ENCODE measurements around the gene LGI2.

The LGI2 gene

DNA sequence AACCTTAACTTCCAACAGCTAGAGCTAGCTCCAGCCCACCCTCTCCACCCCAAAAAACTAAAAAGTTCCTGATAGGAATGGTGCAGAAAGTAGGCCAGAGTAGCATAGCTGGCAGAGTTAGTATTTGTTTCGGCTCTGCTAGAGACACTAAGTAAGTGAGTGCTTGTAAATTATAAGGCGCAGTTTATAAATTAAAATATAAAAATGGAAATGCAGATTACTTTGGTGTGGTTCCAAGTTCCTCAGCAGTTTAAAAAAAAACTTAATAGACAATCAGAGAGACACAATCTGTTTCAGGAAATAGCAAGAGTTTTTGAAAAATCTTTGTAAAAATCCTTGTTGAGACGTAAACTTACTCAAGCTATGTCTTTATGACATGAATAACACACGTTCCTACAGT lies 2.8 kb upstream of the LGI2 start:
- Mint-ChIP-seq H3K9me3 (peaks cover 12% of the 10 kb centered on the region), H3K4me3 (no peak overlapping the region), H3K27me3 (ENCODE audit: low read depth, poor library complexity) (peaks cover 61% of the 10 kb centered on the region), H3K4me1 (peaks cover 26% of the 10 kb centered on the region), H3K27ac (no peak overlapping the region), H3K36me3 (ENCODE audit: low read depth) (no peaks in the 10 kb centered on the region)
- DNase-seq: no peak
- TF ChIP-seq, protein P1, sequence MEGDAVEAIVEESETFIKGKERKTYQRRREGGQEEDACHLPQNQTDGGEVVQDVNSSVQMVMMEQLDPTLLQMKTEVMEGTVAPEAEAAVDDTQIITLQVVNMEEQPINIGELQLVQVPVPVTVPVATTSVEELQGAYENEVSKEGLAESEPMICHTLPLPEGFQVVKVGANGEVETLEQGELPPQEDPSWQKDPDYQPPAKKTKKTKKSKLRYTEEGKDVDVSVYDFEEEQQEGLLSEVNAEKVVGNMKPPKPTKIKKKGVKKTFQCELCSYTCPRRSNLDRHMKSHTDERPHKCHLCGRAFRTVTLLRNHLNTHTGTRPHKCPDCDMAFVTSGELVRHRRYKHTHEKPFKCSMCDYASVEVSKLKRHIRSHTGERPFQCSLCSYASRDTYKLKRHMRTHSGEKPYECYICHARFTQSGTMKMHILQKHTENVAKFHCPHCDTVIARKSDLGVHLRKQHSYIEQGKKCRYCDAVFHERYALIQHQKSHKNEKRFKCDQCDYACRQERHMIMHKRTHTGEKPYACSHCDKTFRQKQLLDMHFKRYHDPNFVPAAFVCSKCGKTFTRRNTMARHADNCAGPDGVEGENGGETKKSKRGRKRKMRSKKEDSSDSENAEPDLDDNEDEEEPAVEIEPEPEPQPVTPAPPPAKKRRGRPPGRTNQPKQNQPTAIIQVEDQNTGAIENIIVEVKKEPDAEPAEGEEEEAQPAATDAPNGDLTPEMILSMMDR (IDR thresholded peaks at IDR 0.05): no peak

- Mint-ChIP-seq H3K4me3 (peak overlapping the region; percentile 86), H3K36me3 (ENCODE audit: low read depth) (no peaks in the 10 kb centered on the region), H3K27me3 (ENCODE audit: low read depth, poor library complexity) (peaks cover 74% of the 10 kb centered on the region), H3K4me1 (peaks cover 31% of the 10 kb centered on the region), H3K27ac (no peak overlapping the region), H3K9me3 (peaks cover 12% of the 10 kb centered on the region)
- DNase-seq: no peak
- TF ChIP-seq, protein P1 (IDR thresholded peaks at IDR 0.05): no peak
These were observed 1.4 kb upstream of the LGI2 start for GRCh38 chr4:25032126-25032525.

DNA sequence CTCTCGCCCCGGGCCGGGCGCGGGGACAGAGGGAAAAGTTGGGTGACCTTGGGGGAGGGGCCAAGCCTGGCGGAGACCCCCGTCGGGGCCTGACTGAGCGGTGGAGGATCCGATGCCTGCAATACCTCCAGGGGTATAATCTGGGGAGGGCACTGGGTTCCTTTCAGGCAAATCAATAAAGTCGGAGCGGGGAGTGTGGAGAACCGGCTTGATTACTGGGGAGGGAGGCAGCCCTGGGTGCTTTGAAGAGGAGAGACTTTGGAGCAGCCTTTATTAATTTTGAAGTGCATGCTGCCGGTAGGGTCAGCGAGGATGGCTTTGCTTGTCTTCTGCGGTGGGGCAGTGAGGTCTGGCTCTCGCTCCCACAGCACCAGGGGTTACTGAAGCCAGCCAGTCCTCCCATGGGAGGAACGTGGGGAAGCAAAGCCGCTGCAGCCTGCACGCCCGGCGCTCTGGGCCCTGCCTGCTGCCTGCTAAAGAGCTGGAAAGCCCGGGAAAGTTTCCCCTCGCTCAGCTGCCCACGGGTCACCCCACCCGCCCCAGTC lies 403 bp upstream of the LGI2 start:
- Mint-ChIP-seq H3K27ac (no peak overlapping the region), H3K36me3 (ENCODE audit: low read depth) (no peaks in the 10 kb centered on the region), H3K4me3 (peak overlapping the region; percentile 86), H3K27me3 (ENCODE audit: low read depth, poor library complexity) (peaks cover 73% of the 10 kb centered on the region), H3K9me3 (peaks cover 12% of the 10 kb centered on the region), H3K4me1 (peaks cover 34% of the 10 kb centered on the region)
- DNase-seq: peak; percentile 48
- TF ChIP-seq, protein P1 (IDR thresholded peaks at IDR 0.05): no peak

- Mint-ChIP-seq H3K4me1 (peaks cover 34% of the 10 kb centered on the region), H3K9me3 (peaks cover 10% of the 10 kb centered on the region), H3K4me3 (peak overlapping the region; percentile 78), H3K27ac (no peak overlapping the region), H3K36me3 (ENCODE audit: low read depth) (no peaks in the 10 kb centered on the region), H3K27me3 (ENCODE audit: low read depth, poor library complexity) (peaks cover 71% of the 10 kb centered on the region)
- no peak for DNase-seq
- TF ChIP-seq, protein P1 (IDR thresholded peaks at IDR 0.05): no peak
These were observed 1.1 kb downstream of the LGI2 start for GRCh38 chr4:25029479-25030276.

DNA sequence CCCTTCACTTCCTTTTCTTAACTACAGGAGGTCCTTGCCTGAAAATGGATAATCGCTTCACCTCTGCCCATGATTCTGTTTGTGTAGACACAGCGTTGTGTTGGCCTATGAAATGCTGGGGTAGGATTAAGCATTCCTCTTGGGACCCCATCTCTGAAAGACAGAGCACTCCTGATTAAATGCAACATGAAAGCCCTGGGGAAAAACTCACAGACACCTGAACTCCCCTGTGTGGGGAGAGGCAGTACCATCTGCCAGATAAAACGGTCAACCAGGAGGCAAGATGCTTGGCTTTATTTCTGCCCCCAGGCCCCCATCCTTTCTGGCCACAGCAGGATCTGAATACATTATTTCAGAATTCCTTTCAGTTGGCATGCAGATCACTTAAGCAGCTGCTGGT lies 1.9 kb downstream of the LGI2 start:
- H3K27ac Mint-ChIP-seq: no peak overlapping the region
- H3K27me3 Mint-ChIP-seq (ENCODE audit: low read depth, poor library complexity): peaks cover 65% of the 10 kb centered on the region
- TF ChIP-seq, protein P1 (IDR thresholded peaks at IDR 0.05): no peak
- H3K9me3 Mint-ChIP-seq: peaks cover 1% of the 10 kb centered on the region
- DNase-seq: no peak
- peaks cover 34% of the 10 kb centered on the region for H3K4me1 Mint-ChIP-seq
- H3K36me3 Mint-ChIP-seq (ENCODE audit: low read depth): peaks cover 4% of the 10 kb centered on the region
- H3K4me3 Mint-ChIP-seq: peak overlapping the region; percentile 78

DNA sequence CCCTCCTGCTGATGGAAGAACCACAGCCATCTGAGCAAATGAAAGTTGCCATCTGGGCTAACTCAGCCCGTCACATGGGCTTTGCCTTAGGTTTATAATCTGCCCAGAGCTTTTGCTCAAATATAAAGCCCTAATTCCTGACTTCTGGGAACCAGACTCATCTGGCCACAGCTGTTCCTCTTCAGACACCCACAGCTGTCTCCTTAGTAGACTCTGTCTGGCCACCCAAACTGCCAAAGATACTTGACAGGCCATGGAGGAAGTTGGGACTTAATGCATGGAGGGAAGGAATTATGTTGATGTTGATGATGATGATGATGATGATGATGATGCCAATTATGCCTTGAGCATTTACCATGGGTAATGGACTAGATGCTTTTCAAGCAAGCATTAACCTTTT lies 8.0 kb downstream of the LGI2 start:
- Mint-ChIP-seq H3K36me3 (ENCODE audit: low read depth) (peaks cover 11% of the 10 kb centered on the region), H3K27ac (no peak overlapping the region), H3K27me3 (ENCODE audit: low read depth, poor library complexity) (peaks cover 24% of the 10 kb centered on the region), H3K9me3 (no peaks in the 10 kb centered on the region), H3K4me3 (no peak overlapping the region), H3K4me1 (peaks cover 31% of the 10 kb centered on the region)
- no peak for DNase-seq
- TF ChIP-seq, protein P1 (IDR thresholded peaks at IDR 0.05): no peak

Measured in nephron progenitor cell (in vitro differentiated cells).